Naive thymus-derived CD8-positive, alpha-beta T cell (primary cell): ENCODE results near the gene CD58. TPM values are rescaled to one million over a fixed set of nuclear protein-coding genes. Genes with fewer than 3 reads are reported as not detected.
A peak's percentile ranks its signal among the peaks of the same experiment; 100 is the strongest.
"Not testable (repeated sequence)": the region's sequence is repeated elsewhere in the genome, so short reads cannot be mapped to it uniquely, and the experiment has no call there.

Source experiments
- ATAC-seq, 2 donors: fragments of 150-1000 bp; cut with Tn5 transposase in 1 of 2; sonication (Bioruptor Pico), chemical (Tn5 transposase) in 1 of 2; 1 replicate in 1 of 2; 2 replicates in 1 of 2; pipeline ENCODE4 v1.10.0; 2021; ENCODE audit warnings: mild to moderate bottlenecking in 2 of 2, moderate library complexity in 2 of 2
- POLR2A ChIA-PET: fragments of 350-600 bp; sonication (Branson Sonifier 250); formaldehyde crosslinking; loops from one replicate; lab custom pipeline; 2021; ENCODE audit warnings: antibody characterized with exemption; lab: Charles Lee
- DNase-seq, 10 donors: peaks; one replicate each; pipeline versions ENCODE4 v3.0.0 to v3.0.0-alpha.2; 2020 to 2022
- H3K27ac Mint-ChIP-seq, 10 donors: one replicate each; pipeline ENCODE4 v1.8.0; 2020 to 2022; ENCODE audit warnings: mild to moderate bottlenecking in 10 of 10, mixed read lengths in 10 of 10, moderate library complexity in 4 of 10, inconsistent platforms in 1 of 10
- H3K27me3 Mint-ChIP-seq, 5 donors: one replicate each; pipeline ENCODE4 v1.8.0; 2021 to 2022; ENCODE audit warnings: mixed read lengths in 5 of 5
- H3K36me3 Mint-ChIP-seq, 3 donors: one replicate each; pipeline ENCODE4 v1.8.0; 2020 to 2022; ENCODE audit warnings: mixed read lengths in 3 of 3, mild to moderate bottlenecking in 2 of 3, inconsistent platforms in 1 of 3
- H3K4me1 Mint-ChIP-seq, 4 donors: one replicate each; pipeline ENCODE4 v1.8.0; 2021 to 2022; ENCODE audit warnings: mixed read lengths in 4 of 4
- H3K4me3 Mint-ChIP-seq, 10 donors: one replicate each; pipeline ENCODE4 v1.8.0; 2020 to 2022; ENCODE audit warnings: mild to moderate bottlenecking in 10 of 10, mixed read lengths in 10 of 10, moderate library complexity in 6 of 10, inconsistent platforms in 1 of 10
- H3K9me3 Mint-ChIP-seq, 9 donors: one replicate each; pipeline ENCODE4 v1.8.0; 2020 to 2022; ENCODE audit warnings: mixed read lengths in 9 of 9, mild to moderate bottlenecking in 3 of 9, inconsistent platforms in 1 of 9, moderate library complexity in 1 of 9
- polyA plus RNA-seq, 3 donors: library from polyadenylated mRNA; unstranded; fragments of 300-500 nt; fragmentation: Illumina TruSeq; gene quantifications; one replicate each; pipeline ENCODE4 v1.2.3, GENCODE V29; 2021
- total RNA-seq, 8 experiments: library from RNA in 2 of 8; stranded (reverse) in 2 of 8; gene quantifications; one replicate each; pipeline ENCODE4 v1.2.3 and lab custom pipeline; 2021 to 2026

CD58 gene, protein sequence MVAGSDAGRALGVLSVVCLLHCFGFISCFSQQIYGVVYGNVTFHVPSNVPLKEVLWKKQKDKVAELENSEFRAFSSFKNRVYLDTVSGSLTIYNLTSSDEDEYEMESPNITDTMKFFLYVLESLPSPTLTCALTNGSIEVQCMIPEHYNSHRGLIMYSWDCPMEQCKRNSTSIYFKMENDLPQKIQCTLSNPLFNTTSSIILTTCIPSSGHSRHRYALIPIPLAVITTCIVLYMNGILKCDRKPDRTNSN
- total RNA-seq (1 to 10 TPM; 4.8 to 9.7 TPM), polyA plus RNA-seq (10 to 100 TPM in 1 of 3 donors, 1 to 10 TPM in 2; 1.7 to 16.0 (median 2.5) TPM), total RNA-seq (lab: John Stamatoyannopoulos, UW) (0.98 to 20.0 (median 3.3) reads per million in 6 experiments)

DNA sequence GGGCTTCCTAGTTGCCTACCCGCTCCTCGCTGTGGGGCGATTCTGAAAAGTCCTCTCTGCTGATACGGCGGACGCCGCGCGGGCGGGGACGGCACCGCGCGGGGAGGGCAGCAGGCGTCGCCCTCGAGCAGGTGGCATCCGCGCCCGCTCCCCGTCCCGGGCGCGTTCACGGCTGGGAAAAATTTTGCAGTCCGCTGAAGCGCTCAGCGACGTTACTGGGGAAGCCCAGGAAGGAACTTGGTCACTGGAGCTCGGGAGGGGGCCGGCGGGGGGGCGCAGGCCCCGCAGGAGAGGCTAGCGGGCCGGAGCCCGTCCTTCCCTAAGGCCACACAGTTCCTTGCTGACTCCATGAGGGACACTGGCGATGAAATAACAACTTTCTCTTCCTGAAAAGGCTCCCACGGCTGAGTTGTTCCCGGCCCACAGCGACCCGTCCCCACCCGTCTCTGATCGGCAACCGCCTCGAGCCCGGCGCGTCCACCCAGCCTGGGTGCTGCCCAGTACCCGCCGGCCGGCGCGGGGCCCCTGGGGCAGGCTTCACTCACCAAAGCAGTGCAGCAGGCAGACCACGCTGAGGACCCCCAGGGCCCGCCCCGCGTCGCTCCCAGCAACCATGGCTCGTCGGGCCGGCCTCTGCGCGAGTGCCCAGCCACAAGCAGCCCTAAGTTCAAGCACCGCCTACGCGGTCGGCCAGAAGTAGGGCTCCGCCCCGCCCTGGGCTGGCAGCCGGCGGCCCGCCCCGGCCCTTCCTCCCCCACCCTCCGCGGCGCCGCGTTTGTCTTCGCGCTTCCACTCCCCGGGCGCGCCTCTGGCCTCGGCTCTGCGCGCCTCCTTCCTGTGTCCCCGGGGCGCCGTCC is at the start of gene CD58:
Gene CD58, minus strand, starts transcription at position 669 of the 857 bp plus-strand sequence. Its CDS starts 54 bp downstream, at position 615.
- H3K9me3 Mint-ChIP-seq: no peaks in the 10 kb centered on the region
- peaks cover 12 to 48% (median 34%) of the 10 kb centered on the region in 4 donors for H3K4me1 Mint-ChIP-seq
- peak within 1 kb of the TSS; percentile 46 to 92 (median 84) for H3K27ac Mint-ChIP-seq
- no peaks in the 10 kb centered on the region for H3K36me3 Mint-ChIP-seq
- H3K4me3 Mint-ChIP-seq: peak within 1 kb of the TSS; percentile 82 to 93 (median 88)
- POLR2A ChIA-PET: no interaction called here
- DNase-seq (peak; percentile 50 to 78 (median 66)), ATAC-seq (peak; percentile 85 to 88)
- H3K27me3 Mint-ChIP-seq: peaks cover 0 to 9% (median 0%) of the 10 kb centered on the region in 5 donors

DNA sequence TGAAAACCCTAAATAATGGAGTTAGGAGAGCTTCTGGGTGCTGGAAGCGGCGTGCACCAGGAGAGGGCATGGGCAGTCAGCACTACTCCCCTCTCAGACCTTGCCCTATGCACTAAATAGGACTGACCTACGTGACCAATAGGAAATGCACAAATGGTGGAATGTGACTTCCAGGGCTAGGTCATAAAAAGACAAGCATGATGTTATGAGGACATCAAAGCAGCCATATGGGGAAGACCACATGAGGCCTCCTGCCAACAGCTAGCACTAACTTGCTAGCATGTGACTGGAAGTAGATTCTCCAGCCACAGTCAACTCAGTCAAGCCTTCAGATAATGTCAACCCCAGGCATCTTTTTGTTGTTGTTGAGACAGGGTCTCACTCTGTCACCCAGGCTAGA is 49.6 kb upstream of the CD58 start:
- H3K4me1 Mint-ChIP-seq, DNase-seq, H3K27ac Mint-ChIP-seq, H3K4me3 Mint-ChIP-seq, H3K36me3 Mint-ChIP-seq, POLR2A ChIA-PET, ATAC-seq: not testable (repeated sequence)
- H3K27me3 Mint-ChIP-seq: peaks cover 0 to 13% (median 5%) of the 10 kb centered on the region in 5 donors
- peaks cover 0 to 15% (median 2%) of the 10 kb centered on the region in 9 donors for H3K9me3 Mint-ChIP-seq

DNA sequence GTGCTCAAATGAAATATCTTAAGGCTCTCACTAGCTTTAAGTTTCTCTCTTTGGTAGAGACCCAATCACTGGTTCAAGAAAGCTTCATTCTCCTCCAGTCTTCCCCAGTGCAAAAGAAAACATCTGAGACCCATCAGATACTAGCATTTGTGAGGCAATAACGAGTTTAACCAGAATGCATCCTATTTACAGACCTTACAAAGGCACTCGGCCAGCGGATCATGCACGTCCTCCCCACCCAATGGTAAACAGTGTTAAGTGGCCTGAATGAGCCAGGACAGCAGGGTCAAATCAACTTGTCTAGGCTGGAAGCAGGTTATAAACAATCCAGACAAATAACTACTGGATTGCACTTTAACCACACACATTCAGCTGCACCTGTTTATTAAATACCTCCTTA is 48.3 kb upstream of the CD58 start:
- ATAC-seq, POLR2A ChIA-PET, H3K27ac Mint-ChIP-seq, H3K27me3 Mint-ChIP-seq, H3K36me3 Mint-ChIP-seq, DNase-seq, H3K4me1 Mint-ChIP-seq, H3K4me3 Mint-ChIP-seq: not testable (repeated sequence)
- peaks cover 0 to 15% (median 2%) of the 10 kb centered on the region in 9 donors for H3K9me3 Mint-ChIP-seq

DNA sequence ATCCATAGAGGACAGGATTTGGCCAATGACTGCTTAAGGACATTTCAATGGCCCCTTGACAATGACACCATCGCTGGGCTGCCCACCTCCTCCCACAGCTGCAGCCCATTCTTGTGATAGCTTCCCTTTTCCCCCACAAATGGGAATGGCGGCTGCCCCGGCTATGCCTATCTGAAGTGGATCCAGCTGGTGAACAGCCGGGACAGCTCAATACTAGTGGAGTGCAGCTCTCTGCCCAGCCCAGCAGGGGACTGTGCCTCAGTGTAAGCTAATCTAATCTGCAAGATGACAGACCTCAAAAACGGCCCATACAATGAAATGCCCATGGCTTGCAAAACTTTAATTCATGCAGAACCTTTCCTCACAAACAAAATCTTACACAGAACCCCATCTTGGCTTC is 47.0 kb upstream of the CD58 start:
- H3K27me3 Mint-ChIP-seq, H3K36me3 Mint-ChIP-seq, ATAC-seq, POLR2A ChIA-PET, DNase-seq, H3K4me1 Mint-ChIP-seq, H3K4me3 Mint-ChIP-seq, H3K27ac Mint-ChIP-seq: not testable (repeated sequence)
- H3K9me3 Mint-ChIP-seq: peaks cover 0 to 15% (median 2%) of the 10 kb centered on the region in 9 donors

DNA sequence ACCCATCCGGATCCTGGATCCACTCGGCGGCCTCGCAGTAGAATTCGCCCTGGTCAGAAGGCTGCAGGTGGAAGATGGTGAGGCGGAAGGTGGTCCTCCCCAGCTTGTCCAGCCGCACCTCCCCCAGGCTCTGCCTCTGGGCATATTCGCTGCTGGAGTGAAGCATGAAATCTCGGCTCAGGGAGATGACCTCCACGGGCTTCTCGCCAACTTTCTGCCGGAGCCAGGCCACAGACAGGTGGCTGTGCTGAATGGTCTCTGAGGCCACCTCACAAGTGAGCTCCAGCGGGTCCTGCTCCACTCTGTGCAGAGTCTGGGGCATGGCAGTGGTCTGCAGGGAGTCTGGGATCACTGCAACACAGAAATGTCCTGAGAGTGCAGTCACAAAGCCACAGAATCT is 43.0 kb upstream of the CD58 start:
- H3K4me1 Mint-ChIP-seq, ATAC-seq, H3K9me3 Mint-ChIP-seq, H3K36me3 Mint-ChIP-seq, DNase-seq, POLR2A ChIA-PET, H3K4me3 Mint-ChIP-seq: not testable (repeated sequence)
- Mint-ChIP-seq H3K27ac (peak overlapping the region in 1 of 10 donors; percentile 29), H3K27me3 (peaks cover 0 to 18% (median 4%) of the 10 kb centered on the region in 5 donors)

DNA sequence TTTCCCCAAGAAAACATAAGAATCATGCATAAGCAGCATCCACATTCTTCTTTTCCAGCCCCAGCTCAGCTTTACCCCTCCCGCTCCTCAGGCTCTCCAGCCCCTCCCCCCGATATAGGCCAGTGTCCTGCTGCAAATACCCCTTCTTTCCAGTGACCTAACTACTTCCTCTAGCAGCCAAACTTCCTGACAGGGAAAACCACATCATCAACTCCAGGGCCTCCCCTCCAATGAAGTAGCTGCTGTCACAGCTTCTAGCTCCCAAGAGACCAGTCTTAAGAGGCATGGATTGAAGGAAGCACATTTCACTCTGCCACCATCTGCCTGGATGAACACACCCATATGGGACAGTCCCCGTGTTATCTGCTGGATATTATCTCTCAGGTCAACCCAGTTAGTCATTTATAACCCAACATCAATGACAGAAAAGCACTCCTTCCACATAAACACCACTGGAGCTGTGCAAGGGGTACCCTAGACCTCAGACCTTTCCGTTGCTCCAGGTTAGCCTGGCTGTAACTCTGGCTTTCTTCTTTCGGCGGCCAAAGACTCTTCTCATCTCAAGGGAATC is 39.1 kb upstream of the CD58 start:
- H3K4me3 Mint-ChIP-seq, H3K36me3 Mint-ChIP-seq, DNase-seq, ATAC-seq, POLR2A ChIA-PET, H3K4me1 Mint-ChIP-seq, H3K9me3 Mint-ChIP-seq: not testable (repeated sequence)
- Mint-ChIP-seq H3K27me3 (peaks cover 0 to 15% (median 0%) of the 10 kb centered on the region in 5 donors), H3K27ac (peak overlapping the region in 1 of 10 donors; percentile 60)

DNA sequence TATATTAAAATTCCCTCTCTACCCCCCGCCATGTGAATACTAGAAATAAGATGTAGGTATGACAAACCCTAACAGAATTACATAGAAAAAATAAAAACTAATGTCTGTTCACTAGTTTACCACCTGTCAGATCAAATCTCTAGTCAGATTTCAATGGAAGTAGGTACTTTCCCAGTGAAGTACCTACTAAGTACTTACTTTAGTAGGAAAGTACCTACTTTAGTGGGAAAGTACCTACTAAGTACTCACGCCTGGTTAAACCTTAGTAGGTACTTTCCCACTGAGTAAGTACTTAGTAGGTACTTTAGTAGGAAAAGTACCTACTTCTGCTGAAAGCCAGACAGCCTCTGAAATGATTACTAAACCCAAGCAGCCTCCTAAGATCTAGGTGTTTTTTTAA is 38.0 kb upstream of the CD58 start:
- POLR2A ChIA-PET, H3K36me3 Mint-ChIP-seq, ATAC-seq, DNase-seq, H3K4me3 Mint-ChIP-seq, H3K4me1 Mint-ChIP-seq, H3K9me3 Mint-ChIP-seq, H3K27ac Mint-ChIP-seq: not testable (repeated sequence)
- H3K27me3 Mint-ChIP-seq: peaks cover 0 to 15% (median 2%) of the 10 kb centered on the region in 5 donors

DNA sequence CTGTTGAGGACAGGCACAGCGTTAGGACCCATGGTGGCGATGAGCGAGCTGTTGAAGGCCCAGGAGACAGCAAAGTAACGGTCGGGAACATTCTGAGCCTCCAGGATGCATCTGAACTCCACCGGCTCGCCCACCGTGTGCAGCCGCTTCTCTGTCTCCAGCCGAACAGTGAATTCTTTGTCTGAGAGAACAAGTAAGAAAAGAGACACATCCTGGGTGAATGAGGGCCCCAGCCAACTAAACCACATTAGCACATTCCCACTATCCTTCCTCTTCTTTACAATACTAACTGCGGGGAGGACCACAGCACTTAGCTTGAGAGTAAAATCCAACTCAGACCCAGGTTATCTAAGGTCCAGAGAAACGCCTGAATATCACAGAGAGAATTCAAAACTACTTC is 37.3 kb upstream of the CD58 start:
- H3K4me1 Mint-ChIP-seq, POLR2A ChIA-PET, DNase-seq, H3K9me3 Mint-ChIP-seq, H3K36me3 Mint-ChIP-seq, ATAC-seq, H3K27ac Mint-ChIP-seq, H3K4me3 Mint-ChIP-seq: not testable (repeated sequence)
- H3K27me3 Mint-ChIP-seq: peaks cover 0 to 18% (median 3%) of the 10 kb centered on the region in 5 donors

DNA sequence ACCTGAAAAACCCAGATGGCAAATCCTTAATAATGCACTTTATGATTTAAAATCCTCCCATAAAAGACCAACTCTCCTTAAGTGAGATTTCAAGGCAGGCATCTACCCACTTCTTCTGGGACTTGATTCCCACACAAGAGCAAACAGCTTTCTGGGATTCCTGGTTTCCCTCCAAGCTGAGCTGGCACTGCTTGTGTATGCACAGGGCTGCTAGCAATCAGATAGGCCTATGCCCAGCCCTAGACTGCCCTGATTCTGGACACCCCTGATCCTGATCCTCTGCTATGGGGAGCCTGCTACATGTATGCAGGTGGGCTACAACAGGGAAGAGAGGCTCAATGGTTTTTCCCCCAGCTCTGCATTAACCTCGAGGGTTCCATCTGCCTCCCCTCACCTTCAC is 36.6 kb upstream of the CD58 start:
- peaks cover 0 to 18% (median 4%) of the 10 kb centered on the region in 5 donors for H3K27me3 Mint-ChIP-seq
- POLR2A ChIA-PET, H3K9me3 Mint-ChIP-seq, H3K4me3 Mint-ChIP-seq, ATAC-seq, H3K27ac Mint-ChIP-seq, DNase-seq, H3K36me3 Mint-ChIP-seq, H3K4me1 Mint-ChIP-seq: not testable (repeated sequence)

DNA sequence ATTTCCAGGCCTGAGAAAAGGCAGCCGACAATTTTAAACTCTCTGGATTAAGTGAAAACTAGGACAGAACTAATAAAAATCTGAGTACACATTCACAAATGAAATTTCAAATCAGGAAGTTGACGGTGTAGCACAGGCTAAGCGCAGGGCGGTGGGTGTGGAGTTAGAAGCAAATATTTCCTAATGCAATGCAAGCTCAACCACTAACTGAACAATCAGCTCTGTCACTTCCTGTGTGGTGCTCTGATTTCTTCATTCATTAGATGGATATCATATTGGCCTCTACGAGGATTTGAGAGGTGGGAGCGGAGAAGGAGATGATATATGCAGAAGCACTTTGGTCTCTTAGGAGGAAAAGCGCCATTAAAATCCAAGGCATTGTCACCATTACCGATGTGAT is 35.2 kb upstream of the CD58 start:
- H3K4me3 Mint-ChIP-seq, POLR2A ChIA-PET, H3K4me1 Mint-ChIP-seq, H3K27ac Mint-ChIP-seq, H3K36me3 Mint-ChIP-seq, DNase-seq, H3K9me3 Mint-ChIP-seq: not testable (repeated sequence)
- ATAC-seq: peak; percentile 33 to 42
- H3K27me3 Mint-ChIP-seq: peaks cover 0 to 12% (median 4%) of the 10 kb centered on the region in 5 donors

DNA sequence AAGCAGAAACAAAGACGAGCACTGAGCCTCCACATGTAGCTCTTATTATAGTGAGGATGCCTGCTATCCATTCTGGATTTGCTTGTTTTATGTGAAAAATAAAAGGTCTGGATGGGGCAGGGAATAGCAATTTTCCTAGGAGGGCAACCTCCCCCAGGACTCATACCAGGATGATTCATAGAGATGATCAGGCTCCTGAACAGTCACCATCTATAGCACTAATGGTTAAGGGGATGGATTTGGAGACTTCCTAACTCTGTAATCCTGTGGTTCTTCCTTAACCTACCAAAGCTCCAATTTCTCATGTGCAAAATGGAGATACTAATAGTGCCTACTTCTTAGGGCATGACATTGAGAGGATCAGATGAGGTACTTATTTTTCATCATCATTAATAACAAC is 34.5 kb upstream of the CD58 start:
- DNase-seq (no peak), ATAC-seq (no peak)
- peaks cover 0 to 8% (median 2%) of the 10 kb centered on the region in 4 donors for H3K4me1 Mint-ChIP-seq
- H3K4me3 Mint-ChIP-seq: no peak overlapping the region
- no peaks in the 10 kb centered on the region for H3K36me3 Mint-ChIP-seq
- H3K27me3 Mint-ChIP-seq: peaks cover 0 to 7% (median 4%) of the 10 kb centered on the region in 5 donors
- POLR2A ChIA-PET: no interaction called here
- H3K27ac Mint-ChIP-seq: no peak overlapping the region
- no peaks in the 10 kb centered on the region for H3K9me3 Mint-ChIP-seq

DNA sequence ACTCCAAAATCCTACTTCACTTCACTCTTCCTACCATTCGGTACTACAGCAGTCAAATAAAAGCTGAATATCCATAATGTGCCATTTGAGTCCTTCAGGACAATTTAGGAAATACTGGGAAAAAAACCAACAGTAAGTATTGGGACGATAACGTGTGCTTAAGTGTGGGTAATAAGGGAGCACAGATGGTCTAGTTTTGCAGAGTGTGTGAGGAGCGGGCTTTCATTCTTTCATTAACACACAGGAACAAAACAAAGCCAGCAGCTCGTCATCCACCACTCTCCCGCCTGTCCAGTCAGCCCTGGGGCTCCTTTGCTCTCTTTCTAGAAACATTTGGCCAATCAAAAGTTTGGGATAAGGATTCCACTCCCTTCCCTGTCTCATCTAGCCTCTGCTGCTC is 33.6 kb upstream of the CD58 start:
- H3K9me3 Mint-ChIP-seq, H3K4me1 Mint-ChIP-seq, ATAC-seq, POLR2A ChIA-PET, H3K36me3 Mint-ChIP-seq, DNase-seq, H3K27ac Mint-ChIP-seq, H3K27me3 Mint-ChIP-seq, H3K4me3 Mint-ChIP-seq: not testable (repeated sequence)

DNA sequence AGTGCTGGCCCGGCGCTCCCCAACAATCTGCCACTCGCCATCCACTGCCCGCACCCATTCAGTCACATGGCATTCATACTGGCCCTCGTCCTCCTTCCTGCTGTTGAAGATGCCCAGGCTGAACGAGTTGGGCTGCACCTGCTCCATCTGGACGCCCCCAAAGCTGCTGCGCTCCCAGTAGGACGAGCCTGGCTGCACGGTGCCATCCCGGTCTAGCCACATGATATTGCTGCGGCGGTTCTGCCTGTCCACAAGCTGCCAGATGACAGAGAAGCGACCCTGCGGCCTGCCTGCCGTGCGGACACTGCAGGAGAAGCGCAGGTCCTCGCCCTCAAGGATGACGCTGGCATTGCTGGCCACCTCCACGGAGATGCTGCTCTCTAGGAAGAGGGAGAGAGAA is 32.8 kb upstream of the CD58 start:
- H3K36me3 Mint-ChIP-seq, POLR2A ChIA-PET, H3K27ac Mint-ChIP-seq, DNase-seq, H3K4me3 Mint-ChIP-seq, H3K4me1 Mint-ChIP-seq, H3K9me3 Mint-ChIP-seq, ATAC-seq: not testable (repeated sequence)
- peaks cover 0 to 11% (median 6%) of the 10 kb centered on the region in 5 donors for H3K27me3 Mint-ChIP-seq
